Neural cell (in vitro differentiated cells): ENCODE measurements around the gene LIG3. TPM values are rescaled to one million over a fixed set of nuclear protein-coding genes. Genes with fewer than 3 reads are reported as not detected.
"Not testable (repeated sequence)": the region's sequence is repeated elsewhere in the genome, so short reads cannot be mapped to it uniquely, and the experiment has no call there.

Experiments used
- H2AFZ ChIP-seq: fragments of 200-600, 300-800 bp; sonication (generic), shearing (Covaris generic); 2 replicates; pipeline ENCODE4 v1.6.0; 2014; ENCODE audit warnings: low read depth, mild to moderate bottlenecking, antibody characterized with exemption, low read length, moderate library complexity
- H3F3A ChIP-seq: fragments of 200-600 bp; shearing (Covaris generic); 2 replicates; pipeline ENCODE4 v1.6.1; 2016; ENCODE audit warnings: mild to moderate bottlenecking, moderate library complexity, mixed read lengths, antibody characterized with exemption, low read length; ENCODE audit not compliant: insufficient read depth, poor library complexity, severe bottlenecking
- H3K27ac ChIP-seq: fragments of 200-600, 300-800 bp; sonication (generic), shearing (Covaris generic); 2 replicates; pipeline ENCODE4 v1.5.1; 2014; ENCODE audit warnings: mild to moderate bottlenecking, low read length, moderate library complexity
- H3K27me3 ChIP-seq: fragments of 300-800, 200-600 bp; sonication (generic), shearing (Covaris generic); 2 replicates; pipeline ENCODE4 v1.6.0; 2014; ENCODE audit warnings: mild to moderate bottlenecking, low read depth, low read length, moderate library complexity; ENCODE audit not compliant: insufficient read depth
- H3K36me3 ChIP-seq: fragments of 300-800, 200-600 bp; sonication (generic), shearing (Covaris generic); 2 replicates; pipeline ENCODE4 v1.5.1; 2014; ENCODE audit warnings: mild to moderate bottlenecking, antibody characterized with exemption, low read length, moderate library complexity; ENCODE audit not compliant: insufficient read depth
- H3K4me2 ChIP-seq: fragments of 300-800, 200-600 bp; sonication (generic), shearing (Covaris generic); 2 replicates; pipeline ENCODE4 v1.6.0; 2014; ENCODE audit warnings: mild to moderate bottlenecking, low read length
- H3K4me3 ChIP-seq: fragments of 300-800, 200-600 bp; sonication (generic), shearing (Covaris generic); 2 replicates; pipeline ENCODE4 v1.5.1; 2014; ENCODE audit warnings: mild to moderate bottlenecking, low read length, moderate library complexity
- H3K79me2 ChIP-seq: fragments of 200-600 bp; shearing (Covaris generic); replicated peaks from 2 replicates; pipeline ENCODE4 v1.6.0; 2014; ENCODE audit warnings: mild to moderate bottlenecking, low read length, moderate library complexity; ENCODE audit not compliant: insufficient read depth
- H3K9ac ChIP-seq: fragments of 300-800, 200-600 bp; sonication (generic), shearing (Covaris generic); 2 replicates; pipeline ENCODE4 v1.6.1; 2016; ENCODE audit warnings: mild to moderate bottlenecking, low read length, mixed read lengths
- H3K9me2 ChIP-seq: fragments of 200-600 bp; shearing (Covaris generic); 2 replicates; pipeline ENCODE4 v1.6.1; 2016; ENCODE audit warnings: mild to moderate bottlenecking, low read length, mixed read lengths; ENCODE audit not compliant: insufficient read depth
- H3K9me3 ChIP-seq: fragments of 200-600, 300-800 bp; sonication (generic), shearing (Covaris generic); 2 replicates; pipeline ENCODE4 v1.6.1; 2016; ENCODE audit warnings: mild to moderate bottlenecking, mixed run types, low read length, moderate library complexity, mixed read lengths
- H4K20me1 ChIP-seq: fragments of 200-600 bp; shearing (Covaris generic); 2 replicates; pipeline ENCODE4 v1.6.1; 2016; ENCODE audit warnings: mild to moderate bottlenecking, mixed run types; ENCODE audit not compliant: insufficient read depth
- CTCF ChIP-seq: fragments of 450-650 bp; IDR thresholded peaks from 2 replicates; pipeline ENCODE4 v1.5.1; 2014; ENCODE audit warnings: antibody characterized with exemption, mild to moderate bottlenecking, moderate library complexity; ENCODE audit not compliant: poor library complexity, severe bottlenecking
- EP300 ChIP-seq: fragments of 450-650 bp; conservative IDR thresholded peaks from 2 replicates; pipeline ENCODE4 v1.6.1; 2014; ENCODE audit warnings: antibody characterized with exemption, mild to moderate bottlenecking, moderate library complexity; ENCODE audit not compliant: poor library complexity, severe bottlenecking
- EZH2 ChIP-seq: fragments of 200-600, 300-800 bp; shearing (Covaris generic), sonication (generic); IDR thresholded peaks from 2 replicates; pipeline ENCODE4 v1.6.1; 2014; ENCODE audit warnings: antibody characterized with exemption, low read length, borderline replicate concordance, mild to moderate bottlenecking; ENCODE audit not compliant: insufficient read depth, poor library complexity, severe bottlenecking
- MXI1 ChIP-seq: fragments of 450-650 bp; conservative IDR thresholded peaks from 2 replicates; pipeline ENCODE4 v1.6.1; 2014; ENCODE audit warnings: antibody characterized with exemption, mild to moderate bottlenecking; ENCODE audit not compliant: poor library complexity, severe bottlenecking
- POLR2AphosphoS5 ChIP-seq: IDR thresholded peaks from 2 replicates; pipeline ENCODE4 v1.6.1; 2012
- RAD21 ChIP-seq: fragments of 450-650 bp; conservative IDR thresholded peaks from 2 replicates; pipeline ENCODE4 v1.6.1; 2014; ENCODE audit warnings: antibody characterized with exemption, mild to moderate bottlenecking, moderate library complexity
- REST ChIP-seq: IDR thresholded peaks from 2 replicates; pipeline ENCODE4 v1.6.1; 2012; ENCODE audit warnings: borderline replicate concordance
- SMC3 ChIP-seq: fragments of 450-650 bp; conservative IDR thresholded peaks from 2 replicates; pipeline ENCODE4 v1.6.1; 2014; ENCODE audit warnings: antibody characterized with exemption, mild to moderate bottlenecking, moderate library complexity; ENCODE audit not compliant: poor library complexity
- TAF1 ChIP-seq: IDR thresholded peaks from 2 replicates; pipeline ENCODE4 v1.6.1; 2012; ENCODE audit warnings: low read depth
- polyA plus RNA-seq: library from polyadenylated mRNA; depleted of rRNA; stranded (reverse); fragments of >200 nt; gene quantifications from 2 replicates; pipeline ENCODE4 v1.2.3, GENCODE V29; 2014

LIG3 gene
- polyA plus RNA-seq, 1 donor from 2014 or later, result 21.8 TPM

- Histone ChIP-seq H3K27ac (no peak overlapping the region), H3K9me2 (no peaks in the 10 kb centered on the region), H3K36me3 (no peaks in the 10 kb centered on the region), H3K79me2 (no peaks in the 10 kb centered on the region), H4K20me1 (no peaks in the 10 kb centered on the region), H2AFZ (no peak overlapping the region), H3K27me3 (no peaks in the 10 kb centered on the region), H3K9ac (no peak overlapping the region), H3K4me3 (no peak overlapping the region), H3K9me3 (no peaks in the 10 kb centered on the region), H3K4me2 (no peak overlapping the region), H3F3A (no peaks in the 10 kb centered on the region)
- peak; percentile 63 for TF ChIP-seq SMC3
- TF ChIP-seq CTCF, result peak; percentile 62
- TF ChIP-seq POLR2AphosphoS5, result no peak
- TF ChIP-seq RAD21, result peak; percentile 69
Measured at GRCh38 chr17:34998205-34998604, 17.9 kb downstream of the LIG3 start.

GRCh38 chr17:34999456-34999855 is 19.1 kb downstream of the LIG3 start:
- Histone ChIP-seq H4K20me1 (no peaks in the 10 kb centered on the region), H3K9me3 (no peaks in the 10 kb centered on the region), H3K36me3 (no peaks in the 10 kb centered on the region), H3K27me3 (no peaks in the 10 kb centered on the region), H3K9me2 (no peaks in the 10 kb centered on the region), H3K4me2 (no peak overlapping the region), H3F3A (no peaks in the 10 kb centered on the region), H3K9ac (no peak overlapping the region), H3K27ac (no peak overlapping the region), H3K79me2 (no peaks in the 10 kb centered on the region), H3K4me3 (no peak overlapping the region), H2AFZ (no peak overlapping the region)
- TF ChIP-seq EZH2 (no peak), CTCF (no peak), EP300 (no peak), RAD21 (no peak), REST (no peak), TAF1 (no peak), SMC3 (no peak), MXI1 (no peak)

GRCh38 chr17:35000965-35001364 is 20.7 kb downstream of the LIG3 start:
- not testable (repeated sequence) for H3K27me3 ChIP-seq, H3K9me3 ChIP-seq, H3K27ac ChIP-seq, H3K36me3 ChIP-seq, H3K79me2 ChIP-seq, H3K9me2 ChIP-seq, H3K4me2 ChIP-seq, H4K20me1 ChIP-seq, H3K4me3 ChIP-seq, H3K9ac ChIP-seq, H3F3A ChIP-seq, H2AFZ ChIP-seq
